Endodermal cell (in vitro differentiated cells): Measurements from ENCODE around the gene SLC17A1. TPM values are rescaled to one million over a fixed set of nuclear protein-coding genes. Genes with fewer than 3 reads are reported as not detected.

Source experiments
- DNase-seq: peaks from one replicate; pipeline ENCODE4 v3.0.0-alpha.2; 2017
- H3K27ac ChIP-seq: 2 replicates; pipeline ENCODE4 v1.5.1; 2013; ENCODE audit warnings: mild to moderate bottlenecking, low read depth, low read length, moderate library complexity
- H3K27me3 ChIP-seq: 2 replicates; pipeline ENCODE4 v1.6.1; 2013; ENCODE audit warnings: mild to moderate bottlenecking, low read length, moderate library complexity; ENCODE audit not compliant: insufficient read depth, control insufficient read depth, poor library complexity, severe bottlenecking
- H3K36me3 ChIP-seq: 2 replicates; pipeline ENCODE4 v1.7.0; 2013; ENCODE audit warnings: mild to moderate bottlenecking, low read length, moderate library complexity; ENCODE audit not compliant: control insufficient read depth, insufficient read depth
- H3K4me1 ChIP-seq: one replicate; pipeline ENCODE4 v1.7.0; 2013; ENCODE audit warnings: low read length; ENCODE audit not compliant: control insufficient read depth, insufficient read depth
- H3K4me3 ChIP-seq: 2 replicates; pipeline ENCODE4 v1.5.1; 2013; ENCODE audit warnings: mild to moderate bottlenecking, low read length, moderate library complexity
- H3K9ac ChIP-seq: 2 replicates; pipeline ENCODE4 v1.6.1; 2013; ENCODE audit warnings: mild to moderate bottlenecking, low read length, moderate library complexity; ENCODE audit not compliant: poor library complexity, severe bottlenecking; ENCODE audit errors: extremely low read depth
- H3K9me3 ChIP-seq: 2 replicates; pipeline ENCODE4 v1.6.1; 2013; ENCODE audit warnings: mild to moderate bottlenecking, low read length, moderate library complexity; ENCODE audit not compliant: control insufficient read depth
- H3K27ac Mint-ChIP-seq: 2 replicates; pipeline ENCODE4 v1.8.0; 2020; ENCODE audit warnings: mixed read lengths
- H3K27me3 Mint-ChIP-seq: 2 replicates; pipeline ENCODE4 v1.8.0; 2021; ENCODE audit warnings: mild to moderate bottlenecking, mixed read lengths; ENCODE audit not compliant: insufficient read depth
- H3K36me3 Mint-ChIP-seq: 2 replicates; pipeline ENCODE4 v1.8.0; 2020; ENCODE audit warnings: low read depth, mixed read lengths
- H3K4me1 Mint-ChIP-seq: 2 replicates; pipeline ENCODE4 v1.8.0; 2020; ENCODE audit warnings: mixed read lengths
- H3K4me3 Mint-ChIP-seq: 2 replicates; pipeline ENCODE4 v1.8.0; 2020; ENCODE audit warnings: mild to moderate bottlenecking, moderate library complexity, mixed read lengths
- H3K9me3 Mint-ChIP-seq: 2 replicates; pipeline ENCODE4 v1.8.0; 2020; ENCODE audit warnings: mild to moderate bottlenecking, mixed read lengths
- WGBS, 2 experiments: methylation state at CpG; one replicate each; pipeline versions ENCODE4 v1.1.5 to v1.1.7; 2013; ENCODE audit warnings: missing lambda C conversion rate in 2 of 2, mixed read lengths in 1 of 2; ENCODE audit not compliant: insufficient coverage in 1 of 2, insufficient read length in 1 of 2; 5-methylcytosine and 5-hydroxymethylcytosine counted together
- total RNA-seq, 2 donors: library from RNA; stranded (reverse); fragmentation: NEBNext Ultra II Directional in 1 of 2; extraction: Animal tissue kit (Norgen Biotek cat#: 25700) in 1 of 2; gene quantifications; 2 replicates in 1 of 2; 3 replicates in 1 of 2; pipeline ENCODE4 v1.2.1, GENCODE V29; 2021
- TF ChIP-seq, protein P1 (sequence below): fragments of 200-600 bp; sonication (generic); conservative IDR thresholded peaks from 2 replicates; pipeline ENCODE4 v1.5.0; 2021; ENCODE audit warnings: antibody characterized with exemption, mild to moderate bottlenecking

The SLC17A1 gene
- total RNA-seq, 2 donors from 2014 or later: not detected

DNA sequence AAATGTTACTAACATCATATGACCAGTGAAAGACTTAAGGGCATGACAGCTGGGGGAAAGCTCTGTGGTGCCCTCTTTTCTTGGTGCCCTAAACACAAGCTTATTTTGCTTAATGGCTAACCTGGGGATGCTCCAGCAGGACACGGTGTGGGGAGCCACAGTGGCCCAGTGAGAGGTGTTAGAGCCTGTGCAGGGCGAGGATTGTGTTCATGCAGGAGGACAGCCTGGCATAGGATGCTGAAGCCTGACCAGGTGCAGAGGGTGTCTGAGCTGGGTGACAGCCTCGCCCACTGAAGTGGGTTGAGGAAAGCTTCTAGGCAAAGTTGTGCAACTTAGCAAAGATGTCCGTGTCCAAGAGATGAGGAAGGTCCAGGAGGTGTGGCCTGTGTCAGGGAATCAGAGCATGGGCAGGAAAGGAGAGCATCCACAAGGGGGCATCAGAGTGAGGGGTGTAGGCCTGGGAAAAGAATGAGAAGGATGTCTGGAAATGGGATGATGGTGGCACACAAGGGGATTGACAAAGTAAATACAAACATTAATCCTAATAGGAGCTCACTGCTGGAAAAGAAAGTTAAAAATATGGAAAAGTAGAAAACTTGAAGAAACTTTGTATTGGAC lies 43.4 kb downstream of the SLC17A1 start:
- H3K4me1 Mint-ChIP-seq: no peaks in the 10 kb centered on the region
- H3K27ac Mint-ChIP-seq: no peak overlapping the region
- Histone ChIP-seq H3K27ac (no peak overlapping the region), H3K9me3 (no peaks in the 10 kb centered on the region), H3K36me3 (no peaks in the 10 kb centered on the region), H3K4me3 (no peak overlapping the region), H3K27me3 (no peaks in the 10 kb centered on the region), H3K9ac (no peak overlapping the region), H3K4me1 (no peaks in the 10 kb centered on the region)
- WGBS, 2 experiments: 72 to 76% methylated on average over 3 to 4 of the region's 4 CpGs
- no peak overlapping the region for H3K4me3 Mint-ChIP-seq
- no peaks in the 10 kb centered on the region for H3K27me3 Mint-ChIP-seq
- no peaks in the 10 kb centered on the region for H3K9me3 Mint-ChIP-seq
- DNase-seq: peak; percentile 91
- no peaks in the 10 kb centered on the region for H3K36me3 Mint-ChIP-seq
- TF ChIP-seq, protein P1, sequence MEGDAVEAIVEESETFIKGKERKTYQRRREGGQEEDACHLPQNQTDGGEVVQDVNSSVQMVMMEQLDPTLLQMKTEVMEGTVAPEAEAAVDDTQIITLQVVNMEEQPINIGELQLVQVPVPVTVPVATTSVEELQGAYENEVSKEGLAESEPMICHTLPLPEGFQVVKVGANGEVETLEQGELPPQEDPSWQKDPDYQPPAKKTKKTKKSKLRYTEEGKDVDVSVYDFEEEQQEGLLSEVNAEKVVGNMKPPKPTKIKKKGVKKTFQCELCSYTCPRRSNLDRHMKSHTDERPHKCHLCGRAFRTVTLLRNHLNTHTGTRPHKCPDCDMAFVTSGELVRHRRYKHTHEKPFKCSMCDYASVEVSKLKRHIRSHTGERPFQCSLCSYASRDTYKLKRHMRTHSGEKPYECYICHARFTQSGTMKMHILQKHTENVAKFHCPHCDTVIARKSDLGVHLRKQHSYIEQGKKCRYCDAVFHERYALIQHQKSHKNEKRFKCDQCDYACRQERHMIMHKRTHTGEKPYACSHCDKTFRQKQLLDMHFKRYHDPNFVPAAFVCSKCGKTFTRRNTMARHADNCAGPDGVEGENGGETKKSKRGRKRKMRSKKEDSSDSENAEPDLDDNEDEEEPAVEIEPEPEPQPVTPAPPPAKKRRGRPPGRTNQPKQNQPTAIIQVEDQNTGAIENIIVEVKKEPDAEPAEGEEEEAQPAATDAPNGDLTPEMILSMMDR: peak; percentile 78

DNA sequence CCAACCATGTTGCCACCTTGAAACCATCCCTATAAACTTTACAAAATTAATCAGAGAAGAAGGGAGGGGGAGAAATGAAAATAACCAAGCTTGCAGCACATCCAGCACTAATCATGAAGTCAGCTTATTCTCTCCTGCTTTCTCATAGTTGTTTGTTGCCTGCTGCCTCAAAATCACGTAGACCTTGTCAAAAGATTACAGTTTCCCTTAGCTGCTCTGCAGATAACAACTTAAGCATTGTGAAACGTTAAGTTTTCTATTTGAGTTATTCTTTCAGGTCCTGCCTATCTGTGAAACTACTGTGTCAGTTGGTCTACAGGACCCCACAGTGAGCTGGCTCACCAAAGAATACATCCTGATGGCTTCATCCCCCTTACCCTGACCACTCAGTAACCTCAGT lies 44.4 kb downstream of the SLC17A1 start:
- Histone ChIP-seq H3K27ac (no peak overlapping the region), H3K9me3 (no peaks in the 10 kb centered on the region), H3K27me3 (no peaks in the 10 kb centered on the region), H3K9ac (no peak overlapping the region), H3K36me3 (no peaks in the 10 kb centered on the region), H3K4me3 (no peak overlapping the region), H3K4me1 (no peaks in the 10 kb centered on the region)
- no peak overlapping the region for H3K4me3 Mint-ChIP-seq
- WGBS, 2 experiments: 89 to 94% methylated on average over 2 of the region's 2 CpGs
- no peak overlapping the region for H3K27ac Mint-ChIP-seq
- H3K36me3 Mint-ChIP-seq: no peaks in the 10 kb centered on the region
- DNase-seq: no peak
- no peaks in the 10 kb centered on the region for H3K9me3 Mint-ChIP-seq
- no peaks in the 10 kb centered on the region for H3K27me3 Mint-ChIP-seq
- H3K4me1 Mint-ChIP-seq: no peaks in the 10 kb centered on the region
- TF ChIP-seq, protein P1: no peak

DNA sequence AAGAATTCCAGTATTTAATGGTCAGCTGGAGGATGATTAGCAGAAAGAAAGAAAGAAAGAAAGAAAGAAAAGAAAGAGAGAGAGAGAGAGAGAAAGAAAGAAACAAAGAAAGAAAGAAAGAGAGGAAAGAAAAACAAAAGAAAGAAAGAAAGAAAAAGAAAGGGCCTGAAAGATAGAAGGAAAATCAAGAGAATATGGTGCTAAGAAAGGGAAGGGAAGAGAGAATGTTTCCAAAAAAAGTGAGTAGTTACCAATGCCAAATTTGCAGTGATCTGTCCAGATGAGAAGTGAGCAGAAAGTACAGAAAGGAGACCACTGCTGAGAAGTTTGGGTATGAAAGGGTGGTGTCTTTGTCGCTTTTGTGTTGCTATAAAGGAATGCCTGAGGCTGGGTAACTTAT lies 50.7 kb downstream of the SLC17A1 start:
- H3K36me3 Mint-ChIP-seq: no peaks in the 10 kb centered on the region

More for the DNA sequence above, 50.7 kb downstream of the SLC17A1 start:
- no peaks in the 10 kb centered on the region for H3K27me3 Mint-ChIP-seq
- WGBS, 2 experiments: 88 to 100% methylated on average over 1 of the region's 1 CpG
- Histone ChIP-seq H3K4me1 (no peaks in the 10 kb centered on the region), H3K9me3 (no peaks in the 10 kb centered on the region), H3K9ac (no peak overlapping the region), H3K36me3 (no peaks in the 10 kb centered on the region), H3K4me3 (no peak overlapping the region), H3K27me3 (no peaks in the 10 kb centered on the region), H3K27ac (no peak overlapping the region)
- no peaks in the 10 kb centered on the region for H3K9me3 Mint-ChIP-seq
- no peaks in the 10 kb centered on the region for H3K4me1 Mint-ChIP-seq
- H3K27ac Mint-ChIP-seq: no peak overlapping the region
- no peak for DNase-seq
- TF ChIP-seq, protein P1: no peak
- no peak overlapping the region for H3K4me3 Mint-ChIP-seq
